Natural killer cell (primary cell): ENCODE data around the gene CCNB2. TPM values are rescaled to one million over a fixed set of nuclear protein-coding genes. Genes with fewer than 3 reads are reported as not detected.

Experiments
- ATAC-seq, 3 donors: fragments of 150-1000 bp in 2 of 3; fragments of 200-7000 bp in 1 of 3; cut with Tn5 transposase; 1 replicate in 1 of 3; 2 replicates in 2 of 3; pipeline ENCODE4 v1.10.0; 2021; ENCODE audit warnings: mild to moderate bottlenecking in 2 of 3, moderate library complexity in 2 of 3
- DNase-seq, 2 donors: peaks; one replicate each; pipeline versions ENCODE4 v3.0.0 to v3.0.0-alpha.2; 2013 to 2021; ENCODE audit warnings: mixed read lengths in 1 of 2
- H3K27ac ChIP-seq: one replicate; pipeline ENCODE4 v1.5.1; 2013; ENCODE audit warnings: mild to moderate bottlenecking, low read length
- H3K27me3 ChIP-seq: one replicate; pipeline ENCODE4 v1.6.1; 2013; ENCODE audit warnings: low read length; ENCODE audit not compliant: control insufficient read depth, insufficient read depth
- H3K36me3 ChIP-seq: one replicate; pipeline ENCODE4 v1.6.1; 2013; ENCODE audit warnings: low read length; ENCODE audit not compliant: control insufficient read depth, insufficient read depth
- H3K4me1 ChIP-seq: one replicate; pipeline ENCODE4 v1.6.1; 2013; ENCODE audit warnings: low read length; ENCODE audit not compliant: control insufficient read depth, insufficient read depth
- H3K4me3 ChIP-seq: one replicate; pipeline ENCODE4 v1.5.1; 2013; ENCODE audit warnings: low read length
- H3K9me3 ChIP-seq: one replicate; pipeline ENCODE4 v1.6.1; 2013; ENCODE audit warnings: low read length; ENCODE audit not compliant: control insufficient read depth, insufficient read depth
- H3K27ac Mint-ChIP-seq, 2 donors: one replicate each; pipeline ENCODE4 v1.8.0; 2022; ENCODE audit warnings: mild to moderate bottlenecking in 2 of 2, mixed read lengths in 2 of 2, moderate library complexity in 1 of 2
- H3K27me3 Mint-ChIP-seq, 2 donors: one replicate each; pipeline ENCODE4 v1.8.0; 2022; ENCODE audit warnings: low read depth in 2 of 2, mixed read lengths in 2 of 2
- H3K36me3 Mint-ChIP-seq: one replicate; pipeline ENCODE4 v1.8.0; 2022; ENCODE audit warnings: mixed read lengths
- H3K4me1 Mint-ChIP-seq, 2 donors: one replicate each; pipeline ENCODE4 v1.8.0; 2022; ENCODE audit warnings: mixed read lengths in 2 of 2
- H3K4me3 Mint-ChIP-seq: one replicate; pipeline ENCODE4 v1.8.0; 2022; ENCODE audit warnings: mild to moderate bottlenecking, moderate library complexity, mixed read lengths
- H3K9me3 Mint-ChIP-seq, 2 donors: one replicate each; pipeline ENCODE4 v1.8.0; 2022; ENCODE audit warnings: mixed read lengths in 2 of 2
- CTCF ChIP-seq: fragments of 200-600 bp; IDR thresholded peaks from one replicate; pipeline ENCODE4 v1.8.0; 2022; ENCODE audit warnings: antibody characterized with exemption
- WGBS: methylation state at CpG from one replicate; pipeline ENCODE4 v1.1.7; 2013; ENCODE audit warnings: missing lambda C conversion rate; ENCODE audit not compliant: insufficient coverage; 5-methylcytosine and 5-hydroxymethylcytosine counted together
- intact Hi-C: fragments of 100-400 bp; cut with micrococcal nuclease; formaldehyde crosslinking; loops from one replicate; pipeline ENCODE4 v1.14.2; 2022
- total RNA-seq, 4 donors: library from RNA; stranded (reverse); fragments of 120-200 nt in 1 of 4; gene quantifications; one replicate each; pipeline versions ENCODE4 v1.2.3 to v1.2.4, GENCODE V29; 2013 to 2022

CCNB2 gene
- total RNA-seq, 3 donors from 2014 or later (not counting 1 experiment from before 2014, with no cell fraction given): 0.47 to 1.4 (median 1.1) TPM

GRCh38 chr15:59173194-59173593 lies 68.2 kb downstream of the CCNB2 start:
- H3K27ac ChIP-seq: no peak overlapping the region
- no peaks in the 10 kb centered on the region for H3K36me3 Mint-ChIP-seq
- peaks cover 12% of the 10 kb centered on the region for H3K4me1 ChIP-seq
- H3K27ac Mint-ChIP-seq: no peak overlapping the region
- peaks cover 18 to 19% of the 10 kb centered on the region in 2 donors for H3K4me1 Mint-ChIP-seq
- H3K9me3 ChIP-seq: no peaks in the 10 kb centered on the region
- H3K27me3 ChIP-seq: no peaks in the 10 kb centered on the region
- peaks cover 6 to 18% of the 10 kb centered on the region in 2 donors for H3K27me3 Mint-ChIP-seq
- WGBS: 100% methylated on average over 1 of the region's 5 CpGs
- ATAC-seq (no peak), DNase-seq (no peak)
- intact Hi-C loops: no loop called here
- no peak for TF ChIP-seq CTCF
- no peak overlapping the region for H3K4me3 Mint-ChIP-seq
- H3K36me3 ChIP-seq: no peaks in the 10 kb centered on the region
- no peak overlapping the region for H3K4me3 ChIP-seq
- no peaks in the 10 kb centered on the region for H3K9me3 Mint-ChIP-seq

GRCh38 chr15:59174151-59174834 lies 69.3 kb downstream of the CCNB2 start:
- H3K4me1 Mint-ChIP-seq: peaks cover 17% of the 10 kb centered on the region in 2 donors
- H3K27me3 ChIP-seq: no peaks in the 10 kb centered on the region
- H3K4me3 Mint-ChIP-seq: no peak overlapping the region
- 96% methylated on average over 10 of the region's 12 CpGs for WGBS
- peaks cover 8 to 18% of the 10 kb centered on the region in 2 donors for H3K27me3 Mint-ChIP-seq
- no peak for ATAC-seq
- H3K36me3 ChIP-seq: no peaks in the 10 kb centered on the region
- H3K27ac Mint-ChIP-seq: no peak overlapping the region
- no peak overlapping the region for H3K27ac ChIP-seq
- H3K4me1 ChIP-seq: peaks cover 17% of the 10 kb centered on the region
- no peak overlapping the region for H3K4me3 ChIP-seq
- no peak for DNase-seq
- H3K36me3 Mint-ChIP-seq: no peaks in the 10 kb centered on the region
- intact Hi-C loops: no loop called here
- H3K9me3 ChIP-seq: no peaks in the 10 kb centered on the region
- no peak for TF ChIP-seq CTCF
- no peaks in the 10 kb centered on the region for H3K9me3 Mint-ChIP-seq

Other genes starting within 250 kb of the CCNB2 start
- 100 to 1,000 TPM; 206 to 226 (median 223) TPM for gene SLTM, start 171.5 kb upstream of the CCNB2 start, total RNA-seq
- gene RNF111, start 117.5 kb upstream of the CCNB2 start, total RNA-seq: 10 to 100 TPM; 39.4 to 53.1 (median 46.0) TPM
- gene LDHAL6B, start 101.7 kb downstream of the CCNB2 start, total RNA-seq: not detected